WTC11 (cell line): Measurements from ENCODE around the gene COMMD8. TPM values are rescaled to one million over a fixed set of nuclear protein-coding genes. Genes with fewer than 3 reads are reported as not detected.

Experiments
- ATAC-seq: fragments of 200-7000 bp; cut with Tn5 transposase; 2 replicates; pipeline ENCODE4 v1.10.0; 2021; ENCODE audit warnings: mild to moderate bottlenecking, moderate library complexity
- CTCF ChIA-PET: fragments of 300-600 bp; sonication (Branson Sonifier 250); formaldehyde crosslinking; loops from one replicate; lab custom pipeline; 2021; ENCODE audit warnings: antibody characterized with exemption; lab: Charles Lee
- POLR2A ChIA-PET: fragments of 350-600 bp; sonication (Branson Sonifier 250); formaldehyde crosslinking; loops from one replicate; lab custom pipeline; 2021; ENCODE audit warnings: antibody characterized with exemption; lab: Charles Lee
- DNase-seq: peaks from one replicate; pipeline ENCODE4 v3.0.0; 2021; ENCODE audit warnings: low spot score
- H3K27ac Mint-ChIP-seq: 2 replicates; pipeline ENCODE4 v1.8.0; 2021; ENCODE audit warnings: mixed read lengths
- H3K27me3 Mint-ChIP-seq: 2 replicates; pipeline ENCODE4 v1.8.0; 2021; ENCODE audit warnings: low read depth, mild to moderate bottlenecking, moderate library complexity, mixed read lengths
- H3K36me3 Mint-ChIP-seq: 2 replicates; pipeline ENCODE4 v1.8.0; 2021; ENCODE audit warnings: mixed read lengths
- H3K4me1 Mint-ChIP-seq: 2 replicates; pipeline ENCODE4 v1.8.0; 2022; ENCODE audit warnings: mixed read lengths
- H3K4me3 Mint-ChIP-seq: 2 replicates; pipeline ENCODE4 v1.8.0; 2021; ENCODE audit warnings: mild to moderate bottlenecking, moderate library complexity, mixed read lengths
- H3K9me3 Mint-ChIP-seq: 2 replicates; pipeline ENCODE4 v1.8.0; 2021; ENCODE audit warnings: mixed read lengths
- AR ChIP-seq: fragments of 250-450 bp; sonication (Bioruptor Pico); IDR thresholded peaks from 2 replicates; pipeline ENCODE4 v1.9.0; 2021; ENCODE audit warnings: mild to moderate bottlenecking
- ATF6 ChIP-seq: sonication (generic); formaldehyde crosslinking; IDR thresholded peaks from 2 replicates; pipeline ENCODE4 v1.8.1; 2023; ENCODE audit warnings: mild to moderate bottlenecking, missing genetic modification reagents
- CREB1 ChIP-seq: sonication (generic); formaldehyde crosslinking; IDR thresholded peaks from 2 replicates; pipeline ENCODE4 v1.8.0; 2023; ENCODE audit warnings: mild to moderate bottlenecking, missing genetic modification reagents
- GRHL2 ChIP-seq: fragments of 250-450 bp; sonication (Bioruptor Pico); IDR thresholded peaks from 2 replicates; pipeline ENCODE4 v1.8.0; 2022; ENCODE audit warnings: mild to moderate bottlenecking, moderate library complexity; ENCODE audit not compliant: insufficient replicate concordance, severe bottlenecking
- HMGA2 ChIP-seq: fragments of 250-450 bp; sonication (Bioruptor Pico); IDR thresholded peaks from 2 replicates; pipeline ENCODE4 v1.4.0; 2021; ENCODE audit warnings: mild to moderate bottlenecking, moderate library complexity
- IRF1 ChIP-seq: sonication (generic); formaldehyde crosslinking; IDR thresholded peaks from 2 replicates; pipeline ENCODE4 v1.8.0; 2023; ENCODE audit warnings: missing genetic modification reagents
- IRF2 ChIP-seq: sonication (generic); formaldehyde crosslinking; IDR thresholded peaks from 2 replicates; pipeline ENCODE4 v1.8.0; 2022; ENCODE audit warnings: low read depth, missing genetic modification reagents, borderline replicate concordance
- JAZF1 ChIP-seq: fragments of 250-450 bp; sonication (Bioruptor Pico); IDR thresholded peaks from 2 replicates; pipeline ENCODE4 v1.9.0; 2021; ENCODE audit warnings: moderate library complexity, mild to moderate bottlenecking, inconsistent platforms
- KAT7 ChIP-seq: sonication (generic); formaldehyde crosslinking; IDR thresholded peaks from 2 replicates; pipeline ENCODE4 v1.8.1; 2023; ENCODE audit warnings: missing genetic modification reagents, mild to moderate bottlenecking, borderline replicate concordance
- NFATC4 ChIP-seq: fragments of 250-450 bp; sonication (Bioruptor Pico); IDR thresholded peaks from 2 replicates; pipeline ENCODE4 v1.9.0; 2021; ENCODE audit warnings: mild to moderate bottlenecking
- NFE2L1 ChIP-seq: sonication (generic); formaldehyde crosslinking; IDR thresholded peaks from 2 replicates; pipeline ENCODE4 v1.8.1; 2023; ENCODE audit warnings: missing genetic modification reagents
- NFYB ChIP-seq: sonication (generic); formaldehyde crosslinking; conservative IDR thresholded peaks from 2 replicates; pipeline ENCODE4 v1.8.0; 2022; ENCODE audit warnings: low read depth, missing genetic modification reagents
- OVOL2 ChIP-seq: fragments of 250-450 bp; sonication (Bioruptor Pico); IDR thresholded peaks from 2 replicates; pipeline ENCODE4 v1.9.0; 2021; ENCODE audit warnings: mild to moderate bottlenecking, borderline replicate concordance
- RELA ChIP-seq: sonication (generic); formaldehyde crosslinking; IDR thresholded peaks from 2 replicates; pipeline ENCODE4 v1.8.1; 2022; ENCODE audit warnings: missing genetic modification reagents, mild to moderate bottlenecking, borderline replicate concordance
- SMAD4 ChIP-seq: sonication (generic); formaldehyde crosslinking; IDR thresholded peaks from 2 replicates; pipeline ENCODE4 v1.8.0; 2022; ENCODE audit warnings: mild to moderate bottlenecking, missing genetic modification reagents
- SP1 ChIP-seq: sonication (generic); formaldehyde crosslinking; conservative IDR thresholded peaks from 2 replicates; pipeline ENCODE4 v1.8.1; 2022; ENCODE audit warnings: missing genetic modification reagents
- TCF7 ChIP-seq: sonication (generic); formaldehyde crosslinking; IDR thresholded peaks from 2 replicates; pipeline ENCODE4 v1.8.0; 2022; ENCODE audit warnings: mild to moderate bottlenecking, low read depth, missing genetic modification reagents, moderate library complexity
- ZNF138 ChIP-seq: sonication (generic); formaldehyde crosslinking; conservative IDR thresholded peaks from 2 replicates; pipeline ENCODE4 v1.8.1; 2022; ENCODE audit warnings: mild to moderate bottlenecking, moderate library complexity, missing genetic modification reagents
- ZNF232 ChIP-seq: sonication (generic); formaldehyde crosslinking; IDR thresholded peaks from 2 replicates; pipeline ENCODE4 v1.8.0; 2022; ENCODE audit warnings: mild to moderate bottlenecking, missing genetic modification reagents
- ZNF263 ChIP-seq: sonication (generic); formaldehyde crosslinking; IDR thresholded peaks from 2 replicates; pipeline ENCODE4 v1.8.1; 2022; ENCODE audit warnings: low read depth, mild to moderate bottlenecking, moderate library complexity, missing genetic modification reagents
- ZNF416 ChIP-seq: fragments of 250-450 bp; sonication (Bioruptor Pico); IDR thresholded peaks from 2 replicates; pipeline ENCODE4 v1.9.0; 2021; ENCODE audit warnings: mild to moderate bottlenecking, inconsistent platforms
- ZNF423 ChIP-seq: fragments of 250-450 bp; sonication (Bioruptor Pico); IDR thresholded peaks from 2 replicates; pipeline ENCODE4 v2.1.2; 2022; ENCODE audit warnings: mild to moderate bottlenecking, moderate library complexity
- total RNA-seq: library from RNA; stranded (reverse); gene quantifications from 3 replicates; pipeline ENCODE4 v1.2.3, GENCODE V29; 2021
- TF ChIP-seq, protein P1 (sequence below): sonication (generic); formaldehyde crosslinking; IDR thresholded peaks from 2 replicates; pipeline ENCODE4 v1.8.1; 2023; ENCODE audit warnings: mild to moderate bottlenecking, missing genetic modification reagents, moderate library complexity
- TF ChIP-seq, protein P2 (sequence below): sonication (generic); formaldehyde crosslinking; IDR thresholded peaks from 2 replicates; pipeline ENCODE4 v1.8.1; 2023; ENCODE audit warnings: mild to moderate bottlenecking, moderate library complexity, missing genetic modification reagents
- TF ChIP-seq, protein P3 (sequence below): sonication (generic); formaldehyde crosslinking; IDR thresholded peaks from 2 replicates; pipeline ENCODE4 v1.8.1; 2022; ENCODE audit warnings: mild to moderate bottlenecking, missing genetic modification reagents, moderate library complexity, borderline replicate concordance

Gene COMMD8
- total RNA-seq, 1 experiment from 2014 or later, result 8.1 TPM

DNA sequence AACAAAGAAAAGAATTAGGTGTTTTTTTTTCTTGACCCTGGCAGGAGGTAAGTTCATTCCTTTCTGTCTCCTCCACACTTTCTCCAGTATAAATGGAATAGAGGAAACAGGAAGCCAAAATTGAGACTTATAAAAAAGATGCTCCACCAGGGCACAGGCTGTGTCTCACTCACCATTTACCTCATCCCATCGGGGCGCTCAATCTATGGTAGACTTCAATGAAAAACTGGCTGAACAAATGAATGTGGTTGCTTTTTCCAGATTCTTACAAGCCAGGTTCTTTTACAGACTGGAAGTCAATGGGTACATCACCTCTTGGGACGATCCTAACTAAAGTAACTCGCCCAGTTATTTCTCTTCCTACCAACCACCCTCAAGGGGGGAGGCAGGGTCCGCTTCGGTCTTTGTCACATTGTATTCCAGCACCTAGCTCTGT, 685 bp downstream of the COMMD8 start:
- peak; percentile 44 for ATAC-seq
- TF ChIP-seq IRF2 (CRISPR knock-in tag) (no peak), SMAD4 (CRISPR knock-in tag) (no peak), OVOL2 (no peak), AR (CRISPR knock-in tag) (no peak), JAZF1 (CRISPR knock-in tag) (no peak)
- TF ChIP-seq, protein P1, sequence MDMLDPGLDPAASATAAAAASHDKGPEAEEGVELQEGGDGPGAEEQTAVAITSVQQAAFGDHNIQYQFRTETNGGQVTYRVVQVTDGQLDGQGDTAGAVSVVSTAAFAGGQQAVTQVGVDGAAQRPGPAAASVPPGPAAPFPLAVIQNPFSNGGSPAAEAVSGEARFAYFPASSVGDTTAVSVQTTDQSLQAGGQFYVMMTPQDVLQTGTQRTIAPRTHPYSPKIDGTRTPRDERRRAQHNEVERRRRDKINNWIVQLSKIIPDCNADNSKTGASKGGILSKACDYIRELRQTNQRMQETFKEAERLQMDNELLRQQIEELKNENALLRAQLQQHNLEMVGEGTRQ (CRISPR knock-in tag), result no peak
- peak overlapping the region; percentile 68 for H3K27ac Mint-ChIP-seq

GRCh38 chr4:47451657-47452056, 11.8 kb downstream of the COMMD8 start:
- POLR2A ChIA-PET, result no interaction called here
- no peak for DNase-seq
- Mint-ChIP-seq H3K27ac (no peak overlapping the region), H3K36me3 (no peaks in the 10 kb centered on the region), H3K4me1 (no peaks in the 10 kb centered on the region), H3K27me3 (no peaks in the 10 kb centered on the region), H3K9me3 (no peaks in the 10 kb centered on the region), H3K4me3 (no peak overlapping the region)
- CTCF ChIA-PET, result no interaction called here
- TF ChIP-seq NFYB (CRISPR knock-in tag) (no peak), ZNF138 (CRISPR knock-in tag) (no peak), NFE2L1 (CRISPR knock-in tag) (no peak), ZNF423 (CRISPR knock-in tag) (no peak), SP1 (no peak), CREB1 (CRISPR knock-in tag) (no peak), ZNF263 (CRISPR knock-in tag) (no peak)
- no peak for ATAC-seq

More for the DNA sequence above, 685 bp downstream of the COMMD8 start:
- peaks cover 6% of the 10 kb centered on the region; the same call in 1 of the 2 replicates for H3K27me3 Mint-ChIP-seq
- H3K9me3 Mint-ChIP-seq, result no peaks in the 10 kb centered on the region
- POLR2A ChIA-PET, result interaction anchor here (1.1 kb wide), 1 partner anchor 22 kb away, joined by 10 read pairs; the partner anchor contains the start of gene ATP10D
- no peak for DNase-seq
- CTCF ChIA-PET, result interaction anchor here (0.8 to 1.3 kb wide), 6 partner anchors 19 to 374 kb away, joined by 3 to 21 read pairs (median 6); partner anchors contain the start of gene ATP10D
- H3K4me3 Mint-ChIP-seq, result peak overlapping the region; percentile 89
- H3K36me3 Mint-ChIP-seq, result no peaks in the 10 kb centered on the region
- H3K4me1 Mint-ChIP-seq, result peaks cover 18% of the 10 kb centered on the region

- peaks cover 18% of the 10 kb centered on the region for H3K4me1 Mint-ChIP-seq
- H3K36me3 Mint-ChIP-seq, result no peaks in the 10 kb centered on the region
- no peaks in the 10 kb centered on the region for H3K9me3 Mint-ChIP-seq
- H3K4me3 Mint-ChIP-seq, result no peak overlapping the region
- ChIA-PET CTCF (interaction anchor here (0.9 kb wide), 1 partner anchor 393 kb away, joined by 3 read pairs; no protein-coding TSS in a partner anchor), POLR2A (no interaction called here)
- H3K27ac Mint-ChIP-seq, result no peak overlapping the region
- no peak for DNase-seq
- no peaks in the 10 kb centered on the region for H3K27me3 Mint-ChIP-seq
- no peak for ATAC-seq
- TF ChIP-seq NFATC4 (CRISPR knock-in tag) (no peak), HMGA2 (CRISPR knock-in tag) (no peak), KAT7 (CRISPR knock-in tag) (no peak), IRF1 (CRISPR knock-in tag) (no peak), OVOL2 (no peak), ATF6 (CRISPR knock-in tag) (no peak), ZNF232 (CRISPR knock-in tag) (no peak), TCF7 (CRISPR knock-in tag) (no peak), GRHL2 (no peak), SP1 (no peak), ZNF416 (no peak), RELA (no peak)
- TF ChIP-seq, protein P2, sequence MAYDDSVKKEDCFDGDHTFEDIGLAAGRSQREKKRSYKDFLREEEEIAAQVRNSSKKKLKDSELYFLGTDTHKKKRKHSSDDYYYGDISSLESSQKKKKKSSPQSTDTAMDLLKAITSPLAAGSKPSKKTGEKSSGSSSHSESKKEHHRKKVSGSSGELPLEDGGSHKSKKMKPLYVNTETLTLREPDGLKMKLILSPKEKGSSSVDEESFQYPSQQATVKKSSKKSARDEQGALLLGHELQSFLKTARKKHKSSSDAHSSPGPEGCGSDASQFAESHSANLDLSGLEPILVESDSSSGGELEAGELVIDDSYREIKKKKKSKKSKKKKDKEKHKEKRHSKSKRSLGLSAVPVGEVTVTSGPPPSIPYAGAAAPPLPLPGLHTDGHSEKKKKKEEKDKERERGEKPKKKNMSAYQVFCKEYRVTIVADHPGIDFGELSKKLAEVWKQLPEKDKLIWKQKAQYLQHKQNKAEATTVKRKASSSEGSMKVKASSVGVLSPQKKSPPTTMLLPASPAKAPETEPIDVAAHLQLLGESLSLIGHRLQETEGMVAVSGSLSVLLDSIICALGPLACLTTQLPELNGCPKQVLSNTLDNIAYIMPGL (CRISPR knock-in tag), result no peak
- TF ChIP-seq, protein P3, sequence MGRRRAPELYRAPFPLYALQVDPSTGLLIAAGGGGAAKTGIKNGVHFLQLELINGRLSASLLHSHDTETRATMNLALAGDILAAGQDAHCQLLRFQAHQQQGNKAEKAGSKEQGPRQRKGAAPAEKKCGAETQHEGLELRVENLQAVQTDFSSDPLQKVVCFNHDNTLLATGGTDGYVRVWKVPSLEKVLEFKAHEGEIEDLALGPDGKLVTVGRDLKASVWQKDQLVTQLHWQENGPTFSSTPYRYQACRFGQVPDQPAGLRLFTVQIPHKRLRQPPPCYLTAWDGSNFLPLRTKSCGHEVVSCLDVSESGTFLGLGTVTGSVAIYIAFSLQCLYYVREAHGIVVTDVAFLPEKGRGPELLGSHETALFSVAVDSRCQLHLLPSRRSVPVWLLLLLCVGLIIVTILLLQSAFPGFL, result no peak
Observed at GRCh38 chr4:47444031-47444430, 19.5 kb downstream of the COMMD8 start.
